GM12892 (cell line): ENCODE data around the gene CRTC3.

Source experiments
- POLR2A ChIP-seq: IDR thresholded peaks from 2 replicates; pipeline ENCODE4 v1.6.1; 2011; ENCODE audit warnings: low read depth, low read length, control low read depth
- POLR2AphosphoS5 ChIP-seq: IDR thresholded peaks from 2 replicates; pipeline ENCODE4 v1.6.1; 2011; ENCODE audit warnings: low read depth, low read length, control low read depth

GRCh38 chr15:90547540-90547939 lies 17.8 kb downstream of the CRTC3 start:
- no peak for TF ChIP-seq POLR2A
- no peak for TF ChIP-seq POLR2AphosphoS5
